ENCODE results near the gene ABCG4.

ABCG4 gene

DNA sequence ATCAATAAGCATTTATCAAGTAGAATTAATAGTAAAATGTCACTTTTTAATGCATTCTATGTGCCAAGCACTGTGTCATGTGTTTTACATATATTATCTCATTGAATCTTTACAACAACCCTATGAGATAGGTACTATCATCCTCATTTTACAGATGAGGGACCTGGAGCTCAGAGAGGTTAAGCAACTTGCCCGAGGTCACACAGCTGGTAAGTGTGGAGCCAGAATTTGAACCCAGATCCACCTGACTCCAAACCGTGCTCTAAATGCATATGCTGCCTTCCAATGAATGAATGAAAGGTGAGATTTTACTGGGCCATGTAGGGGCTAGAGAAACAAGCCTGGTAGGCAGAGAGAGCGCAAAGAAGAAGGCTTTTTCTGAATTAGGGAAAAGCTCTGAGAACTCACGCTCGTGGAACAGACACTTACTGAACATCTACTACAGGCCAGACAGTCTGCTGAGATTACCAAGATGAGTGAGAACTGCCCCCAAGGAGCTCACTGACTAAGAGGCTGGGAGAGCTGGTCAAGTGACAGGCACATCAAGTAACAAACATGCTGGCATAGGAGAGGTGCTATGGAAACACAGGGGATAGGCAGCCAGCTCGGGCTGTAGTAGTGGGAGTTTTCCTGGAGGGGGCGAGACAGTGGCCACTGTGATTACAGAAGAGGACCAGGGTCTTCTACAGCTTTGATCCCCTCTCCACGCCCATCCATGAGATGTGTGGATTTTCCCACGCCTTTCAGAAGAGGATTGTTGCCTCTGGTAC is 4.4 kb downstream of the ABCG4 start:
- TF ChIP-seq SIN3A (IDR thresholded peaks at IDR 0.05; ENCODE audit: borderline replicate concordance, insufficient read depth, low read length) = no peak
- no peak for TF ChIP-seq TAF1 (IDR thresholded peaks at IDR 0.05; ENCODE audit: borderline replicate concordance, insufficient read depth, low read length)
- TF ChIP-seq, protein P1, sequence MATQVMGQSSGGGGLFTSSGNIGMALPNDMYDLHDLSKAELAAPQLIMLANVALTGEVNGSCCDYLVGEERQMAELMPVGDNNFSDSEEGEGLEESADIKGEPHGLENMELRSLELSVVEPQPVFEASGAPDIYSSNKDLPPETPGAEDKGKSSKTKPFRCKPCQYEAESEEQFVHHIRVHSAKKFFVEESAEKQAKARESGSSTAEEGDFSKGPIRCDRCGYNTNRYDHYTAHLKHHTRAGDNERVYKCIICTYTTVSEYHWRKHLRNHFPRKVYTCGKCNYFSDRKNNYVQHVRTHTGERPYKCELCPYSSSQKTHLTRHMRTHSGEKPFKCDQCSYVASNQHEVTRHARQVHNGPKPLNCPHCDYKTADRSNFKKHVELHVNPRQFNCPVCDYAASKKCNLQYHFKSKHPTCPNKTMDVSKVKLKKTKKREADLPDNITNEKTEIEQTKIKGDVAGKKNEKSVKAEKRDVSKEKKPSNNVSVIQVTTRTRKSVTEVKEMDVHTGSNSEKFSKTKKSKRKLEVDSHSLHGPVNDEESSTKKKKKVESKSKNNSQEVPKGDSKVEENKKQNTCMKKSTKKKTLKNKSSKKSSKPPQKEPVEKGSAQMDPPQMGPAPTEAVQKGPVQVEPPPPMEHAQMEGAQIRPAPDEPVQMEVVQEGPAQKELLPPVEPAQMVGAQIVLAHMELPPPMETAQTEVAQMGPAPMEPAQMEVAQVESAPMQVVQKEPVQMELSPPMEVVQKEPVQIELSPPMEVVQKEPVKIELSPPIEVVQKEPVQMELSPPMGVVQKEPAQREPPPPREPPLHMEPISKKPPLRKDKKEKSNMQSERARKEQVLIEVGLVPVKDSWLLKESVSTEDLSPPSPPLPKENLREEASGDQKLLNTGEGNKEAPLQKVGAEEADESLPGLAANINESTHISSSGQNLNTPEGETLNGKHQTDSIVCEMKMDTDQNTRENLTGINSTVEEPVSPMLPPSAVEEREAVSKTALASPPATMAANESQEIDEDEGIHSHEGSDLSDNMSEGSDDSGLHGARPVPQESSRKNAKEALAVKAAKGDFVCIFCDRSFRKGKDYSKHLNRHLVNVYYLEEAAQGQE (IDR thresholded peaks at IDR 0.05; ENCODE audit: insufficient read depth in 1 of 2, low read depth in 2 of 2, low read length in 2 of 2) = no peak
- TF ChIP-seq FOXP2 (optimal IDR thresholded peaks at IDR 0.05; ENCODE audit: borderline replicate concordance, extremely low read depth, extremely low read length, insufficient read depth) = no peak
- TF ChIP-seq POLR2AphosphoS5 (IDR thresholded peaks at IDR 0.05; ENCODE audit: low read depth, low read length) = no peak

GRCh38 chr11:119154178-119154577 is 5.3 kb downstream of the ABCG4 start:
- TF ChIP-seq TAF1 (IDR thresholded peaks at IDR 0.05; ENCODE audit: borderline replicate concordance, insufficient read depth, low read length) = no peak
- no peak for TF ChIP-seq POLR2AphosphoS5 (IDR thresholded peaks at IDR 0.05; ENCODE audit: low read depth, low read length)
- TF ChIP-seq SIN3A (IDR thresholded peaks at IDR 0.05; ENCODE audit: borderline replicate concordance, insufficient read depth, low read length) = no peak
- TF ChIP-seq FOXP2 (optimal IDR thresholded peaks at IDR 0.05; ENCODE audit: borderline replicate concordance, extremely low read depth, extremely low read length, insufficient read depth) = no peak
- TF ChIP-seq, protein P1 (IDR thresholded peaks at IDR 0.05; ENCODE audit: insufficient read depth in 1 of 2, low read depth in 2 of 2, low read length in 2 of 2) = no peak

DNA sequence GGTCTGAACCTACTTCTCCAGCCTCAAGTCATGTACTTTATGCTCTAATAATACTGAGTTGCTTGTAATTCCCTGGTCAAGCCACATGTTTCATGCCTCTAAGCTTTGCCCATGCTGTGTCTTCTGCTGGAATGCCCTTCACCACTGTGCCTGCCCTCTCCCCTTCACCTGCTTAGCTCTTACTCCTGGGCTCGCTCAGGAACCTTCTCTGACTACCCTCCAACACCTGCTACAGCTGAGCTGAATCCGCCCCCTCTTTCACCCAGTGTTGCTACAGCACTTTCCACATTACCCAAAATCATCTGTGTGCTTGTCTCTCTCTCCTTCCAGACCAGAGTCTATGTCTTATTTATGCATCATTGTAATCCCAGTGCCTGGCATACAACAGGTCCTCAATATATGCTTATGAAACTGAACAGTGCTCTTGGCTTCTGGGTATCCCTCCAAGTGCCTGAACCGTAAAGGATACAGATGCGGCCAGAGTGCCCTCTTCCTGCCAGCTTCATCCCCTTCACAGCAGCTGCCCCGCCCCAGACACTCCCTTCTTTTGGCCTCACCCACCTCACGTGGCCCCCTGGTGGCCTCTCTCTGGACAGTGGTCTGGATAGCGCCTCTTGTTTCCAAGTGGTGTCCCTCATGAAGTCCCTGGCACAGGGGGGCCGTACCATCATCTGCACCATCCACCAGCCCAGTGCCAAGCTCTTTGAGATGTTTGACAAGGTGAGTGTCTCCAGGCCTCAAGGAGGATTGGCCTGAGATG is 7.1 kb downstream of the ABCG4 start:
- no peak for TF ChIP-seq TAF1 (IDR thresholded peaks at IDR 0.05; ENCODE audit: borderline replicate concordance, insufficient read depth, low read length)

GRCh38 chr11:119156496-119156895 is 7.6 kb downstream of the ABCG4 start:
- TF ChIP-seq FOXP2 (optimal IDR thresholded peaks at IDR 0.05; ENCODE audit: borderline replicate concordance, extremely low read depth, extremely low read length, insufficient read depth) (no peak), POLR2AphosphoS5 (IDR thresholded peaks at IDR 0.05; ENCODE audit: low read depth, low read length) (no peak), TAF1 (IDR thresholded peaks at IDR 0.05; ENCODE audit: borderline replicate concordance, insufficient read depth, low read length) (no peak), SIN3A (IDR thresholded peaks at IDR 0.05; ENCODE audit: borderline replicate concordance, insufficient read depth, low read length) (no peak)
- TF ChIP-seq, protein P1 (IDR thresholded peaks at IDR 0.05; ENCODE audit: insufficient read depth in 1 of 2, low read depth in 2 of 2, low read length in 2 of 2) = no peak

- TF ChIP-seq, protein P1 (IDR thresholded peaks at IDR 0.05; ENCODE audit: insufficient read depth in 1 of 2, low read depth in 2 of 2, low read length in 2 of 2) = peak in 1 of 2 experiments; percentile 74; a peak in 2 of 4 replicates
- TF ChIP-seq SIN3A (IDR thresholded peaks at IDR 0.05; ENCODE audit: borderline replicate concordance, insufficient read depth, low read length) (no peak), FOXP2 (optimal IDR thresholded peaks at IDR 0.05; ENCODE audit: borderline replicate concordance, extremely low read depth, extremely low read length, insufficient read depth) (no peak), TAF1 (IDR thresholded peaks at IDR 0.05; ENCODE audit: borderline replicate concordance, insufficient read depth, low read length) (no peak), POLR2AphosphoS5 (IDR thresholded peaks at IDR 0.05; ENCODE audit: low read depth, low read length) (no peak)
These were observed 8.2 kb downstream of the ABCG4 start for GRCh38 chr11:119157063-119157462.

Data from PFSK-1 (cell line).